Colonic mucosa (tissue), 4 donors: Measurements from ENCODE around the gene LZTFL1. TPM values are rescaled to one million over a fixed set of nuclear protein-coding genes. Genes with fewer than 3 reads are reported as not detected.

Source experiments
- DNase-seq: peaks from one replicate; pipeline ENCODE4 v3.0.0-alpha.2; 2020
- H3K27ac ChIP-seq: fragments of 200-600 bp; one replicate; pipeline ENCODE4 v1.8.0; 2021
- H3K27me3 ChIP-seq: fragments of 200-600 bp; one replicate; pipeline ENCODE4 v1.8.0; 2021
- H3K36me3 ChIP-seq: fragments of 200-600 bp; one replicate; pipeline ENCODE4 v1.8.0; 2021
- H3K4me1 ChIP-seq: fragments of 200-600 bp; one replicate; pipeline ENCODE4 v1.8.0; 2021; ENCODE audit warnings: mild to moderate bottlenecking
- H3K4me3 ChIP-seq: fragments of 200-600 bp; one replicate; pipeline ENCODE4 v1.8.0; 2021
- H3K9ac ChIP-seq, 2 donors: one replicate each; pipeline ENCODE4 v1.7.0; 2013; ENCODE audit warnings: control low read depth in 2 of 2, low read depth in 2 of 2, low read length in 2 of 2
- H3K9me3 ChIP-seq: fragments of 200-600 bp; one replicate; pipeline ENCODE4 v1.8.0; 2021
- CTCF ChIP-seq: fragments of 200-600 bp; IDR thresholded peaks from one replicate; pipeline ENCODE4 v1.8.0; 2022; ENCODE audit warnings: antibody characterized with exemption, mild to moderate bottlenecking
- intact Hi-C: fragments of 100-400 bp; cut with DNase I; formaldehyde crosslinking; loops from one replicate; pipeline ENCODE4 v1.14.1; 2022
- total RNA-seq, 2 donors: library from RNA; stranded (reverse); fragmentation: NEBNext Ultra II Directional in 1 of 2; extraction: Animal tissue kit (Norgen Biotek cat#: 25700) in 1 of 2; gene quantifications; one replicate each; pipeline ENCODE4 v1.2.1, GENCODE V29; 2021
- donor health status: healthy.
- donor health status: DM: no; HTN: no; CAD: no.
- donor health status: DM: no; HTN: no; CAD: no.

LZTFL1 gene
- total RNA-seq, 2 donors from 2014 or later: 10.5 to 11.4 TPM

DNA sequence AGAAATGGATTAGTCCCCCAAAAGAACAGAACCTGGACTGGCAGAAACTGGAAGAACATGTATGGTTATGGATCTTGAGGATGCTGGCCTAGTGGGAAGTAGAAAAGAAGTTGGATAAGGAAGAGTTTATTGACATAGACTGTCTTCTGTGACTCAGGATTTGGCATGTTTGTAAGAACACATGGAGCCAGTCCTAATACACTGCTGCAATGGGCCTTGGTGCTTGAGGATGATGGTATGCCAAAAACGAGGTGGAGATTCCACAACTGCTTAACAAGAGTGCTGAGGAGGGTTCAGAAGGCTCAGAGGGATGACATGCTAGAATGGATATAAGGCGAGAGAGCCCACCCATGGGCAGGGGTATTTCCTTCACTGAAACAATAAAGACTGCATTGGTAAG lies 22.4 kb downstream of the LZTFL1 start:
- intact Hi-C loops: no loop called here
- H3K9me3 ChIP-seq: no peaks in the 10 kb centered on the region
- peaks cover 8% of the 10 kb centered on the region for H3K4me1 ChIP-seq
- H3K27me3 ChIP-seq: no peaks in the 10 kb centered on the region
- H3K4me3 ChIP-seq: no peak overlapping the region
- H3K36me3 ChIP-seq: peaks cover 2% of the 10 kb centered on the region
- no peak overlapping the region for H3K27ac ChIP-seq
- no peak overlapping the region for H3K9ac ChIP-seq
- no peak for TF ChIP-seq CTCF
- no peak for DNase-seq

- H3K27ac ChIP-seq: peak overlapping the region; percentile 20
- no peaks in the 10 kb centered on the region for H3K36me3 ChIP-seq
- H3K4me1 ChIP-seq: peaks cover 8% of the 10 kb centered on the region
- no peak overlapping the region for H3K4me3 ChIP-seq
- intact Hi-C loops: no loop called here
- H3K27me3 ChIP-seq: no peaks in the 10 kb centered on the region
- no peak for TF ChIP-seq CTCF
- H3K9me3 ChIP-seq: no peaks in the 10 kb centered on the region
- no peak overlapping the region for H3K9ac ChIP-seq
- no peak for DNase-seq
Observed at GRCh38 chr3:45817831-45818522, 23.9 kb downstream of the LZTFL1 start.

GRCh38 chr3:45816544-45816943 lies 25.4 kb downstream of the LZTFL1 start:
- Histone ChIP-seq H3K27ac (no peak overlapping the region), H3K4me3 (no peak overlapping the region), H3K9ac (no peak overlapping the region), H3K9me3 (no peaks in the 10 kb centered on the region), H3K4me1 (peaks cover 8% of the 10 kb centered on the region), H3K36me3 (no peaks in the 10 kb centered on the region), H3K27me3 (no peaks in the 10 kb centered on the region)
- no peak for DNase-seq
- intact Hi-C loops: no loop called here
- no peak for TF ChIP-seq CTCF

- no peak for DNase-seq
- TF ChIP-seq CTCF: no peak
- intact Hi-C loops: no loop called here
- Histone ChIP-seq H3K27ac (no peak overlapping the region), H3K9ac (no peak overlapping the region), H3K4me3 (no peak overlapping the region), H3K36me3 (no peaks in the 10 kb centered on the region), H3K27me3 (no peaks in the 10 kb centered on the region), H3K4me1 (peaks cover 8% of the 10 kb centered on the region), H3K9me3 (no peaks in the 10 kb centered on the region)
Observed at GRCh38 chr3:45814322-45814721, 27.6 kb downstream of the LZTFL1 start.

DNA sequence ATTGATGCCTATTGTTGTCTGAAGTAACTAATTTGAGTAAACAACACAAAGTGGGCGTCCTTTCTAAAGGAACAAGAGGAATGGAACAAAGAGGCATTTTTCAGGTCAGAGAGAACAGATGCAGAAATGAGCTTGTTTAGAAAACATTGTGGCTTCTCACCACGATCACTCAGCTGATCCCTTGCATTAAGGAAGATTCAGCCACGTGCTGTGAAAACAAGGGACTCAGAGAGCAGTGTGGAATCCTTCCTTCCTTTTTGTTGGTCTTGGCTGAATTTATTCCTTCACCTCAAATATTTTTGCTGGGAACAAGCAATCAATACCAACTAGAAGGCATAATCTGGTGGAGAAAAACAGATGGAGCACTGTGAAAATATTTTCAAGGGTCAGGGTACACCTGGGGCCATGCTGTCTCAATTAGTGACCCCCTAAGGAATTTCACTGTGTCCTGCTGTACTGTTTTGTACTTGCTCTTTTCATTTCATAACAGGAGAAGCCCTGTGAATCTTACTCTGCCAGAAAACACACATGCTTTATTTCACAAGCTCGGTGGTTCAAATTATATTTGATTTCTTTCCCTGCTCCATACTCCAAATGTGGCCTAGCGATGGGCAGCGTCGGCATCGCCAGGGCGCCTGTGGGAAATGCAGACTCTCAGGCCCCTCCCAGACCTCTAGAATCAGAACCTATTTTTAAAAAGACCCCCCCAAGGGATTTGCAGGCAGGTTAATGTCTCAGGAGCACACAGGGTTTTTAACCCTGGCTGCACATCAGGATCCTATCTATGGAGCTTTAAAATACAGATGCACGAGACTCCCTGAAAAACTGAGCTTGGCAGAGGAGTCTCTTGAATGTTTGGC lies 34.0 kb downstream of the LZTFL1 start:
- H3K36me3 ChIP-seq: no peaks in the 10 kb centered on the region
- DNase-seq: no peak
- no peak overlapping the region for H3K4me3 ChIP-seq
- no peak for TF ChIP-seq CTCF
- no peaks in the 10 kb centered on the region for H3K27me3 ChIP-seq
- H3K27ac ChIP-seq: no peak overlapping the region
- H3K4me1 ChIP-seq: no peaks in the 10 kb centered on the region
- H3K9ac ChIP-seq: no peak overlapping the region
- no peaks in the 10 kb centered on the region for H3K9me3 ChIP-seq
- intact Hi-C loops: no loop called here
